WTC11 (cell line): Measurements from ENCODE around the gene TSGA10.

Experiments
- CDX4 ChIP-seq: fragments of 250-450 bp; sonication (Bioruptor Pico); IDR thresholded peaks from 2 replicates; pipeline ENCODE4 v1.9.0; 2021; ENCODE audit warnings: moderate library complexity, mild to moderate bottlenecking, inconsistent platforms, borderline replicate concordance
- CTCF ChIP-seq: fragments of 200-600 bp; IDR thresholded peaks from 2 replicates; pipeline ENCODE4 v1.8.0; 2022; ENCODE audit warnings: antibody characterized with exemption
- E2F4 ChIP-seq: sonication (generic); formaldehyde crosslinking; IDR thresholded peaks from 2 replicates; pipeline ENCODE4 v1.8.1; 2022; ENCODE audit warnings: low read depth, mild to moderate bottlenecking, moderate library complexity, missing genetic modification reagents, borderline replicate concordance
- EMX1 ChIP-seq: fragments of 250-450 bp; sonication (Bioruptor Pico); IDR thresholded peaks from 2 replicates; pipeline ENCODE4 v1.8.0; 2021; ENCODE audit warnings: mild to moderate bottlenecking
- RORB ChIP-seq: fragments of 250-450 bp; sonication (Bioruptor Pico); IDR thresholded peaks from 2 replicates; pipeline ENCODE4 v1.9.0; 2021; ENCODE audit warnings: mild to moderate bottlenecking
- ZNF232 ChIP-seq: sonication (generic); formaldehyde crosslinking; IDR thresholded peaks from 2 replicates; pipeline ENCODE4 v1.8.0; 2022; ENCODE audit warnings: mild to moderate bottlenecking, missing genetic modification reagents

GRCh38 chr2:99139003-99139402 is 15.7 kb downstream of the TSGA10 start:
- no peak for TF ChIP-seq CTCF
- TF ChIP-seq ZNF232 (CRISPR knock-in tag): no peak
- TF ChIP-seq CDX4 (CRISPR knock-in tag): no peak
- TF ChIP-seq E2F4: no peak
- TF ChIP-seq RORB (CRISPR knock-in tag): no peak
- no peak for TF ChIP-seq EMX1 (CRISPR knock-in tag)
